IgD-negative memory B cell (primary cell): ENCODE measurements around the gene NCKAP1. TPM values are rescaled to one million over a fixed set of nuclear protein-coding genes. Genes with fewer than 3 reads are reported as not detected.
"Not testable (repeated sequence)": the region's sequence is repeated elsewhere in the genome, so short reads cannot be mapped to it uniquely, and the experiment has no call there.

Experiments
- H3K27ac Mint-ChIP-seq, 3 donors: one replicate each; pipeline ENCODE4 v1.8.0; 2020 to 2022; ENCODE audit warnings: mild to moderate bottlenecking in 3 of 3, mixed read lengths in 3 of 3, moderate library complexity in 1 of 3
- H3K27me3 Mint-ChIP-seq: one replicate; pipeline ENCODE4 v1.8.0; 2021; ENCODE audit warnings: mixed read lengths
- H3K36me3 Mint-ChIP-seq: one replicate; pipeline ENCODE4 v1.8.0; 2020; ENCODE audit warnings: mild to moderate bottlenecking, mixed read lengths
- H3K4me1 Mint-ChIP-seq, 3 donors: one replicate each; pipeline ENCODE4 v1.8.0; 2020 to 2022; ENCODE audit warnings: mixed read lengths in 3 of 3, mild to moderate bottlenecking in 1 of 3
- H3K4me3 Mint-ChIP-seq, 4 donors: one replicate each; pipeline ENCODE4 v1.8.0; 2020 to 2022; ENCODE audit warnings: mild to moderate bottlenecking in 4 of 4, mixed read lengths in 4 of 4, moderate library complexity in 3 of 4
- H3K9me3 Mint-ChIP-seq, 3 donors: one replicate each; pipeline ENCODE4 v1.8.0; 2020 to 2021; ENCODE audit warnings: mixed read lengths in 3 of 3, mild to moderate bottlenecking in 1 of 3
- polyA plus RNA-seq: library from polyadenylated mRNA; unstranded; fragments of 300-500 nt; fragmentation: Illumina TruSeq; gene quantifications from one replicate; pipeline ENCODE4 v1.2.3, GENCODE V29; 2021

The NCKAP1 gene
- polyA plus RNA-seq, 1 donor from 2014 or later, result 0.03 TPM

GRCh38 chr2:183057333-183057985, 19.2 kb upstream of the NCKAP1 start:
- Mint-ChIP-seq H3K4me3 (no peak overlapping the region), H3K27me3 (peaks cover 21% of the 10 kb centered on the region), H3K4me1 (peaks cover 0 to 2% (median 1%) of the 10 kb centered on the region in 3 donors), H3K9me3 (peaks cover 0 to 3% (median 0%) of the 10 kb centered on the region in 3 donors), H3K36me3 (no peaks in the 10 kb centered on the region), H3K27ac (no peak overlapping the region)

- Mint-ChIP-seq H3K27ac (no peak overlapping the region), H3K4me3 (no peak overlapping the region)
These were observed 11.2 kb upstream of the NCKAP1 start for GRCh38 chr2:183049420-183049819.

DNA sequence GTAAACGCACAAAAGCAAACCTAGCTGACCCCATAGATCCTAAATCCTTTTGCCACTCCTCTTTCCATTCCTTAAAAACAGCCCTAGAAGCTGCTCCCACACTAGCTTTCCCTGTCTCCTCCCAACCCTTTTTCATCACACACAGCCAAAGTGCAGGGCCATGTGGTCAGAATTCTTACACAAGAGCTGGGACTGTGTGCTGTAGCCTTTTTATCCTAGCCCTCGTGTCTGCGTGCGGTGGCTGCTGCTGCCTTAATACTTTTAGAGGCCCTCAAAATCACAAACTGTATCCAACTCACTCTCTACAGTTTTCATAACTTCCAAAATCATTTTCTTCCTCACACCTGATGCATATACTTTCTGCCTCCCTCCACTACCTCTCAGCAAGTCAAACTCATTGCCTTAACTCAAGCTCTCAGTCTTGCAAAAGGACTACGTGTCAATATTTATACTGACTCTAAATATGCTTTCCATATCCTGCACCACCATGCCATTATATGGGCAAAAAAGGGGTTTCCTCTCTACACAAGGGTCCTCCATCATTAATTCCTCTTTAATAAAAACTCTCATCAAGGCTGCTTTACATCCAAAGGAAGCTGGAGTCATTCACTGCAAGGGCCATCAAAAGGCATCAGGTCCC, 9.3 kb upstream of the NCKAP1 start:
- H3K27ac Mint-ChIP-seq, H3K4me3 Mint-ChIP-seq, H3K9me3 Mint-ChIP-seq, H3K36me3 Mint-ChIP-seq, H3K4me1 Mint-ChIP-seq: not testable (repeated sequence)
- peaks cover 29% of the 10 kb centered on the region for H3K27me3 Mint-ChIP-seq

More at GRCh38 chr2:183049420-183049819, 11.2 kb upstream of the NCKAP1 start:
- Mint-ChIP-seq H3K9me3 (peaks cover 0 to 2% (median 0%) of the 10 kb centered on the region in 3 donors), H3K4me1 (no peaks in the 10 kb centered on the region), H3K27me3 (peaks cover 24% of the 10 kb centered on the region), H3K36me3 (no peaks in the 10 kb centered on the region)

- H3K4me1 Mint-ChIP-seq, result peaks cover 5 to 15% (median 7%) of the 10 kb centered on the region in 3 donors
- H3K27ac Mint-ChIP-seq, H3K9me3 Mint-ChIP-seq, H3K36me3 Mint-ChIP-seq, H3K4me3 Mint-ChIP-seq: not testable (repeated sequence)
- peaks cover 53% of the 10 kb centered on the region for H3K27me3 Mint-ChIP-seq
These were observed 5.3 kb upstream of the NCKAP1 start for GRCh38 chr2:183043580-183043979.

- Mint-ChIP-seq H3K4me3 (no peak overlapping the region), H3K4me1 (peaks cover 11 to 30% (median 18%) of the 10 kb centered on the region in 3 donors), H3K27me3 (peaks cover 55% of the 10 kb centered on the region)
These were observed 2.3 kb upstream of the NCKAP1 start for GRCh38 chr2:183040604-183041003.

GRCh38 chr2:183037553-183038340, 510 bp downstream of the NCKAP1 start:
- H3K27ac Mint-ChIP-seq, result peak overlapping the region in 1 of 3 donors; percentile 40
- peaks cover 47% of the 10 kb centered on the region for H3K27me3 Mint-ChIP-seq
- H3K4me1 Mint-ChIP-seq, result peaks cover 12 to 33% (median 21%) of the 10 kb centered on the region in 3 donors
- no peaks in the 10 kb centered on the region for H3K36me3 Mint-ChIP-seq
- peaks cover 0 to 4% (median 0%) of the 10 kb centered on the region in 3 donors for H3K9me3 Mint-ChIP-seq
- H3K4me3 Mint-ChIP-seq, result peak overlapping the region; percentile 21 to 81 (median 31)

More at GRCh38 chr2:183040604-183041003, 2.3 kb upstream of the NCKAP1 start:
- peaks cover 0 to 4% (median 0%) of the 10 kb centered on the region in 3 donors for H3K9me3 Mint-ChIP-seq
- H3K27ac Mint-ChIP-seq, result no peak overlapping the region
- H3K36me3 Mint-ChIP-seq, result no peaks in the 10 kb centered on the region

DNA sequence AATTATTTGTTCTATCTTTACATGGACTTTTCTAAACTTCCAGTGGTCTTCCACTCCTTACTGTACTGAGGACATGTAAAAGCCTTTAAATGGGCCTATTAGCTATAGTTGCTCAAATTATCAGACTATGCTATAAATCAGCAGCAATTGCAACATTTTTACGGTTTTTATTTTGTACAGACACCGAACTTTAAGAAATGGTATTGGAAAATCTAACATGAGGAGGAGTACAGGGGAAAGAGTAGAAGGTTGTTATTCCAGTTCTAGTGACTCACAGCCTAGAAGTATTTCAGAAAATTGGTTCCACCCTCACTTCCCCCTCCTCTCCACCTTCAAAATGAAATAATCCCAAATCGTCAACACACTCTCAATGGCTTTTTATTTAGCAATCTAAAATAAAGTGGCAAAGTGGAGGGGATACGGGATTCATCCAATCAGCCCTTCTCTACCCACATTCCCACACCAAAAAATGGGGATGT, 1.1 kb downstream of the NCKAP1 start:
- H3K4me3 Mint-ChIP-seq, result peak overlapping the region; percentile 10 to 81 (median 28)
- H3K4me1 Mint-ChIP-seq, result peaks cover 12 to 33% (median 21%) of the 10 kb centered on the region in 3 donors
- H3K36me3 Mint-ChIP-seq, result no peaks in the 10 kb centered on the region
- H3K27me3 Mint-ChIP-seq, result peaks cover 46% of the 10 kb centered on the region
- H3K9me3 Mint-ChIP-seq, result peaks cover 0 to 4% (median 0%) of the 10 kb centered on the region in 3 donors
- peak overlapping the region in 1 of 3 donors; percentile 40 for H3K27ac Mint-ChIP-seq

DNA sequence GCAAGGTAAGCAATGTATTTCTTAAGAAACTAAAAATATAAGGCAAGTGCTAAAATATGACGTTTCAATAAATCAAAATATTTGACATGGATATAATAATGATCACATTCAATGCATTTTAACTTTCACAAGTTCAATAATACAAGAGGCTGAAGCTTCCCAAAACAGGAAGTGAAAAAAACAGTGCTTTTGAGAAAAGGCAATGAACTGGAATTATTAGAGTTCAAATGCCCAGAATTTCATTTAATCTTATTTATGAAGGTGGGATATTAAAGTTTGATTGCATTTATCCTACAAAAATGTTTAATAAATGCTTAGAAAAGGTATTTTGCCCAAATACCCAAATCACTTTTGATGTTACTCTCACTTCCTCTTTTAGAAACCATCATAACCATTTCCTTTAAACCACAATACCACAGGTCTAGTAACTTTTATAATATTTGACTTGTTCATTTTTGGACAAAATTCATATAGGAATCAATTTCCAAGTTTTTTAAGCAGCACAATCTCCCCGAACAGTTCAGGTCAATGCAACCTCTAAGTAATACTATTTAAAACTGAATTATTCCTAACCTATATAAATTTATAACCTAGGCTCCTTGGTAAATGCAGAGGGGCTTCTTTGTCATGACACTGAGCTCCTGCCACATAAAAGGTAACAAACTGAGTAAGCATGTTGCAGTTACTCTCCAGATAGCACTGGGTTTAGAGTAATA, 2.1 kb downstream of the NCKAP1 start:
- Mint-ChIP-seq H3K4me1 (peaks cover 12 to 33% (median 21%) of the 10 kb centered on the region in 3 donors), H3K4me3 (peak overlapping the region in 2 of 4 donors; percentile 2 to 42), H3K27ac (peak overlapping the region; percentile 15 to 92 (median 40)), H3K9me3 (peaks cover 0 to 4% (median 0%) of the 10 kb centered on the region in 3 donors), H3K27me3 (peaks cover 47% of the 10 kb centered on the region), H3K36me3 (no peaks in the 10 kb centered on the region)

- Mint-ChIP-seq H3K4me3 (peak overlapping the region in 1 of 4 donors; percentile 42), H3K36me3 (no peaks in the 10 kb centered on the region), H3K4me1 (peaks cover 12 to 33% (median 21%) of the 10 kb centered on the region in 3 donors), H3K27me3 (peaks cover 50% of the 10 kb centered on the region), H3K9me3 (peaks cover 0 to 4% (median 0%) of the 10 kb centered on the region in 3 donors), H3K27ac (no peak overlapping the region)
These were observed 2.8 kb downstream of the NCKAP1 start for GRCh38 chr2:183035298-183035953.

DNA sequence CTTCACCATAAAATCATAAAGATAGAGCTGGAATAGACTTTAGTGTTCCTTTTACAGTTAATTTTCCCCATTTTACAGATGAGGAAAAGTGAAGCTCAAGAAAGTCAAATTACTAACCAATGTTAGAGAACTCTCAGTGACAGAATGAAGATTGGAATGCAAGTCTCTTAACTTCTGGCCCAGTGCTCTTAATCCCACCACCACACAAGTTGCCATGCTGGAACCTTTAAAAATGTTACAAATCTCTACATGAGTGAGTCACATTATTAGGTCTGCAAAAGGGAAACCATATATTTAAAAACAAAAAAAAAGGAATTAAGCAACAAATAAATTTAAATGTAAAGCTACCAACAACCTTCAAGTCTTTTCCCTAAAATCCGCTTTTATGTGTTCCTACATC, 3.5 kb downstream of the NCKAP1 start:
- Mint-ChIP-seq H3K4me3 (no peak overlapping the region), H3K27ac (no peak overlapping the region), H3K27me3 (peaks cover 47% of the 10 kb centered on the region), H3K36me3 (no peaks in the 10 kb centered on the region), H3K4me1 (peaks cover 12 to 30% (median 21%) of the 10 kb centered on the region in 3 donors), H3K9me3 (peaks cover 0 to 4% (median 0%) of the 10 kb centered on the region in 3 donors)

DNA sequence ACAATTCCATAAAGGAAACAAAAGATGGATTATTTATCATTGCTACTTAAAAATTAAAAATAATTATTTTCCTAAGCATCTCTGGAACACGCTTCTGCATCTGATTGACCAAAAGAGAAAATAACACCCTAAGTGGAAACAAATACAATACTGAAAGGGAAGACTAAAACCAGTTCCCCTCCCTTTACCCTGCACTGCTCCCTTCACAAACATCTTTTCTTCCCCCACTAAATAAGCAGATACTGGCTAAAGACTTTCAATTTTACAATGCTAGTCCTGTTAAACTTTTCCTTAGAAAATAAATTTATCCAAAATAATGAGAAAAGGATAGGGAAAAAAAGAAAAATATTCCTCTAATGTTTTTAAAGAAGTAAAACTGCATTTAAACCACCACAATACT, 4.3 kb downstream of the NCKAP1 start:
- peaks cover 45% of the 10 kb centered on the region for H3K27me3 Mint-ChIP-seq
- peaks cover 11 to 21% (median 17%) of the 10 kb centered on the region in 3 donors for H3K4me1 Mint-ChIP-seq

GRCh38 chr2:183031911-183032794, 6.1 kb downstream of the NCKAP1 start:
- Mint-ChIP-seq H3K9me3 (no peaks in the 10 kb centered on the region), H3K4me3 (no peak overlapping the region), H3K4me1 (peaks cover 7 to 16% (median 13%) of the 10 kb centered on the region in 3 donors), H3K27me3 (peaks cover 46% of the 10 kb centered on the region), H3K36me3 (no peaks in the 10 kb centered on the region), H3K27ac (no peak overlapping the region)

More for the DNA sequence above, 4.3 kb downstream of the NCKAP1 start:
- Mint-ChIP-seq H3K36me3 (no peaks in the 10 kb centered on the region), H3K27ac (no peak overlapping the region), H3K9me3 (peaks cover 0 to 2% (median 0%) of the 10 kb centered on the region in 3 donors), H3K4me3 (no peak overlapping the region)

DNA sequence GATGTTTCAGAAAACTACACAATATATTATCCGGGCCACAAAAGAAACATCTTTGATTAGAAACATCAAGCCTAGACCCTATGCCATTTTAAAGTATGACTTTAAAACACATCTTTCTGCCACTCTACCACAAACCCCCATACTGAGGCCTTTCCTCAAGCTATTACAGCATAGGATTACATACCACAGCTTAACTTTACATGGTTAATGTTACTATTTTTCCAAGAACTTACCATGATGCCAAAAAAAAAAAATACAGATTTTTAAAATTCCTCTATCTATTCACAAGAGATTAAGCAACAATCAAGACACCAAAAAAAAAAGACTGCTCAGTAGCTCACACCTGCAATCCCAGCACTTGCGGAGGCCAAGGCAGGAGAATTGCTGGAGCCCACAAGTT, 9.0 kb downstream of the NCKAP1 start:
- Mint-ChIP-seq H3K27ac (no peak overlapping the region), H3K27me3 (peaks cover 46% of the 10 kb centered on the region), H3K36me3 (no peaks in the 10 kb centered on the region), H3K4me1 (no peaks in the 10 kb centered on the region), H3K9me3 (no peaks in the 10 kb centered on the region), H3K4me3 (no peak overlapping the region)
